PFSK-1 (cell line): Measurements from ENCODE around the gene CST9.

Source experiments
- FOXP2 ChIP-seq: optimal IDR thresholded peaks from 2 replicates; pipeline ENCODE3; 2011; ENCODE audit warnings: borderline replicate concordance, control low read depth, inconsistent platforms; ENCODE audit not compliant: insufficient read depth; ENCODE audit errors: extremely low read length, extremely low read depth
- POLR2AphosphoS5 ChIP-seq: IDR thresholded peaks from 2 replicates; pipeline ENCODE4 v1.6.1; 2012; ENCODE audit warnings: low read depth, mild to moderate bottlenecking, control low read depth, low read length, moderate library complexity
- REST ChIP-seq, 2 experiments: IDR thresholded peaks; 2 replicates each; pipeline versions ENCODE4 v1.6.1 to v1.8.0; 2011 to 2012; ENCODE audit warnings: low read depth in 2 of 2, low read length in 2 of 2, control low read depth in 1 of 2, inconsistent platforms in 1 of 2, mild to moderate bottlenecking in 1 of 2, moderate library complexity in 1 of 2; ENCODE audit not compliant: insufficient read depth in 1 of 2
- SIN3A ChIP-seq: IDR thresholded peaks from 2 replicates; pipeline ENCODE4 v1.6.1; 2012; ENCODE audit warnings: mild to moderate bottlenecking, low read length, moderate library complexity, borderline replicate concordance; ENCODE audit not compliant: insufficient read depth
- TAF1 ChIP-seq: IDR thresholded peaks from 2 replicates; pipeline ENCODE4 v1.6.1; 2012; ENCODE audit warnings: low read length, control low read depth, borderline replicate concordance; ENCODE audit not compliant: insufficient read depth

The CST9 gene

GRCh38 chr20:23646106-23646873 lies 40.6 kb upstream of the CST9 start:
- no peak for TF ChIP-seq REST (IDR thresholded peaks at IDR 0.05; ENCODE audit: insufficient read depth in 1 of 2, low read depth in 2 of 2, low read length in 2 of 2)
- TF ChIP-seq TAF1 = no peak
- TF ChIP-seq SIN3A = no peak

GRCh38 chr20:23645575-23645974 lies 39.9 kb upstream of the CST9 start:
- no peak for TF ChIP-seq POLR2AphosphoS5
- no peak for TF ChIP-seq TAF1

GRCh38 chr20:23644164-23644563 lies 38.4 kb upstream of the CST9 start:
- TF ChIP-seq REST (IDR thresholded peaks at IDR 0.05; ENCODE audit: insufficient read depth in 1 of 2, low read depth in 2 of 2, low read length in 2 of 2) (no peak), POLR2AphosphoS5 (no peak), FOXP2 (no peak), TAF1 (no peak)

GRCh38 chr20:23643659-23644058 lies 37.9 kb upstream of the CST9 start:
- no peak for TF ChIP-seq TAF1
- TF ChIP-seq REST (IDR thresholded peaks at IDR 0.05; ENCODE audit: insufficient read depth in 1 of 2, low read depth in 2 of 2, low read length in 2 of 2) = no peak
- no peak for TF ChIP-seq SIN3A
- TF ChIP-seq POLR2AphosphoS5 = no peak
- TF ChIP-seq FOXP2 = no peak

- no peak for TF ChIP-seq SIN3A
- no peak for TF ChIP-seq REST (IDR thresholded peaks at IDR 0.05; ENCODE audit: insufficient read depth in 1 of 2, low read depth in 2 of 2, low read length in 2 of 2)
- TF ChIP-seq FOXP2 = no peak
- no peak for TF ChIP-seq TAF1
- TF ChIP-seq POLR2AphosphoS5 = no peak
These were observed 36.4 kb upstream of the CST9 start for GRCh38 chr20:23641936-23642751.
